Uterus (tissue), 2 donors: ENCODE results near the gene ZIC1.

Experiments used
- CTCF ChIP-seq, 4 experiments: fragments of 200-600 bp in 2 of 4; fragments of 450-650 bp in 2 of 4; sonication (generic) in 2 of 4; IDR thresholded peaks; one replicate each; pipeline ENCODE4 v1.5.1; 2016 to 2019; ENCODE audit warnings: antibody characterized with exemption in 4 of 4, mild to moderate bottlenecking in 2 of 4, moderate library complexity in 1 of 4
- POLR2A ChIP-seq, 2 donors: fragments of 450-650 bp; IDR thresholded peaks; one replicate each; pipeline ENCODE4 v1.6.1; 2016; ENCODE audit warnings: antibody characterized with exemption in 2 of 2, mild to moderate bottlenecking in 1 of 2, moderate library complexity in 1 of 2

GRCh38 chr3:147365196-147366115, 43.7 kb upstream of the ZIC1 start:
- TF ChIP-seq CTCF (IDR thresholded peaks at IDR 0.05), result no peak
- TF ChIP-seq POLR2A (IDR thresholded peaks at IDR 0.05), result no peak
